ENCODE data around the gene STIM1. TPM values are rescaled to one million over a fixed set of nuclear protein-coding genes. Genes with fewer than 3 reads are reported as not detected.

Gene STIM1
- total RNA-seq, 1 donor, result 57.9 TPM

DNA sequence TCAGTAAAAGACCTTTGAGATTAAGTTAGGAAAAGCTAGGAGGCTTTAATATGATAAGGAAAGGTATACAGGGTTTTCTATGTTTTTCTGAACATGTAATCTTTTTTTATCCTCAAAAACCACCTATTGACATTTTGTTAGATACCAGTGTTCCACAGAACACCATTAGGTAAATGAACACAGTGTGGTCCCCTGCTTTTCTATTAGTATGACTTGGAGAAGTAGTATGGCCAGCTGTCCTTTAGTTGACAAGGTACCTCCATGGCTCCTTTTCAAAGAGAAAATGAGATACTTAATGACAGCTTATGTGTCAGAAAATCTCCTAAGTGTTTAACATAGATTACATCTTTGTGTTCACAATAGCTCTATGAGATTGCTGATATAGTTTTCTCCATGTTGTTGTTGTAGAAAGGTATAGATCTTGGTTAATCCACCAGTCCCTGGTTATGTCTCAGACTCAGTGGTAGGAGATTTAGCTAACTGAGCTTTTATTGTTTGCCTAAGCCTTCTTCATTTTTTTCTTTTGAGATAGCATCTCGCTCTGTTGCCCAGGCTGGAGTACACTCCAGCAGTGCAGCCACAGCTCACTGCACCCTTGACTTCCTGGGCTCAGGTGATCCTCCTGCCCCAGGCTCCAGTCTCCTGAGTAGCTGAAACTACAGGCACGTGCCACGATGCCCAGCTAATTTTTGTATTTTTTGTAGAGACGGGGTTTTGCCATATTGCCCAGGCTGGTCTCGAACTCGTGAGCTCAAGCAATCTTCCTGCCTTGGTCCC is 46.0 kb downstream of the STIM1 start:
- H3K9me3 ChIP-seq (ENCODE audit: low read depth, low read length), result no peaks in the 10 kb centered on the region
- H3K79me2 ChIP-seq (ENCODE audit: insufficient read depth, low read length), result peaks cover 41% of the 10 kb centered on the region

DNA sequence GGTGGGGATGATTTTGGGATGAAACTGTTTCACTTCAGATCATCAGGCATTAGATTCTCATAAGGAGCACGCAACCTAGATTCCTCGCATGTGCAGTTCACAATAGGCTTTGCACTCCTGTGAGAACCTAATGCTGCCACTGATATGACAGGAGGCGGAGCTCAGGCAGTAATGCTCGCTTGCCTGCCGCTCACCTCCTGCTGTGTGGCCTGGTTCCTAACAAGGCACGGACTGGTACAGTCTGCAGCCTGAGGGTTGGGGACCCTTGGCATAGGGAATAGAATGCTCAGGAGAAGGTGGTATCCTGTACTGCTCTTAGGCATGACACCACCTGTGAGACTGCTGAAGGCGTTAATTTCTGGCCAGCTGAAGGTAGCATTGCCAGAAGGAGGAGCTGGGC is 47.0 kb downstream of the STIM1 start:
- H3K27me3 ChIP-seq (ENCODE audit: insufficient read depth, low read length), result no peaks in the 10 kb centered on the region
- H3K79me2 ChIP-seq (ENCODE audit: insufficient read depth, low read length), result peaks cover 42% of the 10 kb centered on the region
- no peak overlapping the region for H2AFZ ChIP-seq (ENCODE audit: low read length)
- H3K4me2 ChIP-seq (ENCODE audit: insufficient read depth, low read length), result no peak overlapping the region
- peaks cover 22% of the 10 kb centered on the region for H3K4me1 ChIP-seq (ENCODE audit: insufficient read depth, low read length)
- H4K20me1 ChIP-seq (ENCODE audit: insufficient read depth, low read length), result no peaks in the 10 kb centered on the region
- H3K36me3 ChIP-seq (ENCODE audit: insufficient read depth, low read length), result no peaks in the 10 kb centered on the region
- TF ChIP-seq, protein P1, sequence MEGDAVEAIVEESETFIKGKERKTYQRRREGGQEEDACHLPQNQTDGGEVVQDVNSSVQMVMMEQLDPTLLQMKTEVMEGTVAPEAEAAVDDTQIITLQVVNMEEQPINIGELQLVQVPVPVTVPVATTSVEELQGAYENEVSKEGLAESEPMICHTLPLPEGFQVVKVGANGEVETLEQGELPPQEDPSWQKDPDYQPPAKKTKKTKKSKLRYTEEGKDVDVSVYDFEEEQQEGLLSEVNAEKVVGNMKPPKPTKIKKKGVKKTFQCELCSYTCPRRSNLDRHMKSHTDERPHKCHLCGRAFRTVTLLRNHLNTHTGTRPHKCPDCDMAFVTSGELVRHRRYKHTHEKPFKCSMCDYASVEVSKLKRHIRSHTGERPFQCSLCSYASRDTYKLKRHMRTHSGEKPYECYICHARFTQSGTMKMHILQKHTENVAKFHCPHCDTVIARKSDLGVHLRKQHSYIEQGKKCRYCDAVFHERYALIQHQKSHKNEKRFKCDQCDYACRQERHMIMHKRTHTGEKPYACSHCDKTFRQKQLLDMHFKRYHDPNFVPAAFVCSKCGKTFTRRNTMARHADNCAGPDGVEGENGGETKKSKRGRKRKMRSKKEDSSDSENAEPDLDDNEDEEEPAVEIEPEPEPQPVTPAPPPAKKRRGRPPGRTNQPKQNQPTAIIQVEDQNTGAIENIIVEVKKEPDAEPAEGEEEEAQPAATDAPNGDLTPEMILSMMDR (IDR thresholded peaks at IDR 0.05; ENCODE audit: extremely low read depth, low read depth, low read length), result no peak
- no peak overlapping the region for H3K27ac ChIP-seq (ENCODE audit: low read depth, low read length)
- no peak for DNase-seq (ENCODE audit: insufficient read length, low spot score, missing footprints)
- H3K9me3 ChIP-seq (ENCODE audit: low read depth, low read length), result no peaks in the 10 kb centered on the region
- no peak overlapping the region for H3K4me3 ChIP-seq (ENCODE audit: insufficient read depth, low read length)

More for the DNA sequence above, 46.0 kb downstream of the STIM1 start:
- DNase-seq (ENCODE audit: insufficient read length, low spot score, missing footprints), result no peak
- Histone ChIP-seq H4K20me1 (ENCODE audit: insufficient read depth, low read length) (no peaks in the 10 kb centered on the region), H3K4me3 (ENCODE audit: insufficient read depth, low read length) (no peak overlapping the region), H2AFZ (ENCODE audit: low read length) (no peak overlapping the region), H3K27me3 (ENCODE audit: insufficient read depth, low read length) (no peaks in the 10 kb centered on the region), H3K4me2 (ENCODE audit: insufficient read depth, low read length) (no peak overlapping the region), H3K27ac (ENCODE audit: low read depth, low read length) (no peak overlapping the region), H3K36me3 (ENCODE audit: insufficient read depth, low read length) (no peaks in the 10 kb centered on the region), H3K4me1 (ENCODE audit: insufficient read depth, low read length) (peaks cover 22% of the 10 kb centered on the region)
- TF ChIP-seq, protein P1 (IDR thresholded peaks at IDR 0.05; ENCODE audit: extremely low read depth, low read depth, low read length), result no peak

DNA sequence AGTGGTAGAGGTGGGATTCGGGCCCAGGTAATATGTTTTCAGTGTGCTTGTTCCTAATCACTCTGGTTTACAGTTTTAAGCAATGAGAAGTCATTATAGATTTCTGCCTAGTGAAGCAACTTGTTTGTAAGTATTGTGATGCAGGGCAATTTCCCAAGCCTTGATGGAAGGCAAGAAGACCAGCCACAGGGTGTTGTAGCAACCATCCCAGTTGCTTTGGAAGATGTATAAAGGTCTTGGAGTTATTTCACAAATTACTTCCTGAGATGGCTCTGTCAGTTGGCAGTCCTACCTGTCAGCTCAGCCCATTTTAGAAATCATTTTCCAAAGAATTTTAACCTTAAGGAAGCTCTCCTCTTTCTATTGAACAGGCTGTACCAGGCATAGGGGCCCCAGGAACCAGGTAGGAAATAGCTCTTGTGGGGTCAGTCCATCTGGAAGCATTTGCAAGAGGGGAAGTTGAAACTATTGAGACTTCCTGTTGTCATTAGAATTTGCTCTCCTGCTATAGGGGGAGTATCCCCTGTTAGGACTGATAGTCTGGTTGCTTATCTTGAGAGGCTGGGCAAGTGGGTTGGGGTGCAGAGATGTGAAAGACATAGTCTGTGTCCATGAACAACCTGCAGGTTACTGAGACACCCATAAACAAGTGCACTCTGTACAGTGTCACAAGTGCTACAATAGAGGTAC is 47.9 kb downstream of the STIM1 start:
- H3K4me3 ChIP-seq (ENCODE audit: insufficient read depth, low read length), result no peak overlapping the region
- no peak for DNase-seq (ENCODE audit: insufficient read length, low spot score, missing footprints)
- H2AFZ ChIP-seq (ENCODE audit: low read length), result no peak overlapping the region
- no peak overlapping the region for H3K27ac ChIP-seq (ENCODE audit: low read depth, low read length)
- no peaks in the 10 kb centered on the region for H3K9me3 ChIP-seq (ENCODE audit: low read depth, low read length)
- TF ChIP-seq, protein P1 (IDR thresholded peaks at IDR 0.05; ENCODE audit: extremely low read depth, low read depth, low read length), result no peak
- peaks cover 46% of the 10 kb centered on the region for H3K79me2 ChIP-seq (ENCODE audit: insufficient read depth, low read length)
- no peaks in the 10 kb centered on the region for H3K36me3 ChIP-seq (ENCODE audit: insufficient read depth, low read length)
- no peaks in the 10 kb centered on the region for H4K20me1 ChIP-seq (ENCODE audit: insufficient read depth, low read length)
- peaks cover 22% of the 10 kb centered on the region for H3K4me1 ChIP-seq (ENCODE audit: insufficient read depth, low read length)
- no peak overlapping the region for H3K4me2 ChIP-seq (ENCODE audit: insufficient read depth, low read length)
- no peaks in the 10 kb centered on the region for H3K27me3 ChIP-seq (ENCODE audit: insufficient read depth, low read length)

DNA sequence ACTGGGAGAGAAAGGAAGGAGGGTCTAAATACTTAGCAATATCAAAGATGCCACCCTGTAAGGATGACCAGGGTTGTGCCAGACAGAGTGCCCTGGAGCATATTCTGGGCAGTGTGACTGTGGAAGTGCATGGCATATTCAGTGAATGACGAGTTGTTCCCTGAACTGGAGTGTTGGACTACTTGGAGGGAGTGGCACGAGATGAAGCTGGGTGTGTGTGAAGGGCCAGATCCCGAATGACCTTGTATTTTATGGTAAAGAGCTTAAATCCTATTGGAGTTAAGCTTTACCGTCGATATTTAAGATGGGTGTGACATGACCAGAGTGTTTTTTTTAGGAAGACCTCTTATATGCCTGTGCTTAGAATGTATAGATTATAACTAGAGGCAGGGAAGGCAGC is 48.8 kb downstream of the STIM1 start:
- Histone ChIP-seq H3K9me3 (ENCODE audit: low read depth, low read length) (no peaks in the 10 kb centered on the region), H3K36me3 (ENCODE audit: insufficient read depth, low read length) (no peaks in the 10 kb centered on the region), H4K20me1 (ENCODE audit: insufficient read depth, low read length) (no peaks in the 10 kb centered on the region), H3K4me2 (ENCODE audit: insufficient read depth, low read length) (no peak overlapping the region), H3K4me1 (ENCODE audit: insufficient read depth, low read length) (peaks cover 22% of the 10 kb centered on the region), H3K27me3 (ENCODE audit: insufficient read depth, low read length) (no peaks in the 10 kb centered on the region), H2AFZ (ENCODE audit: low read length) (no peak overlapping the region), H3K4me3 (ENCODE audit: insufficient read depth, low read length) (no peak overlapping the region), H3K27ac (ENCODE audit: low read depth, low read length) (peak overlapping the region; percentile 92), H3K79me2 (ENCODE audit: insufficient read depth, low read length) (peaks cover 53% of the 10 kb centered on the region)
- DNase-seq (ENCODE audit: insufficient read length, low spot score, missing footprints), result no peak
- TF ChIP-seq, protein P1 (IDR thresholded peaks at IDR 0.05; ENCODE audit: extremely low read depth, low read depth, low read length), result no peak

All from osteoblast (primary cell).